SK-MEL-5 (cell line): ENCODE results near the gene RUBCN. TPM values are rescaled to one million over a fixed set of nuclear protein-coding genes. Genes with fewer than 3 reads are reported as not detected.

Source experiments
- DNase-seq: peaks from one replicate; pipeline ENCODE4 v3.0.0-alpha.2; 2016; ENCODE audit warnings: low read depth, low spot score
- in situ Hi-C: cut with HindIII; loops from 2 replicates; pipeline ENCODE4 v1.10.0; 2016; ENCODE audit warnings: low sequenced_read_pairs, high pct_unique_total_duplicates, low pct_unique_long_range_greater_than_20kb
- polyA plus RNA-seq, 2 experiments: library from polyadenylated mRNA; depleted of rRNA; stranded (reverse); fragments of >200 nt; gene quantifications; 2 replicates each; pipeline ENCODE4 v1.2.3, GENCODE V29; 2015
- total RNA-seq: library from RNA; depleted of rRNA; stranded (reverse); fragments of >200 nt; shearing (Covaris generic); gene quantifications from 2 replicates; pipeline ENCODE4 v1.2.3, GENCODE V29; 2014; rRNA removed

The RUBCN gene
- total RNA-seq = 24.6 and 27.1 TPM in 2 replicates
- 29.2 and 29.6 TPM in 2 replicates for polyA plus RNA-seq (2015; cell fraction: cytosol; rRNA removed)
- 38.9 and 60.3 TPM in 2 replicates for polyA plus RNA-seq (2015; cell fraction: nucleus; rRNA removed)

DNA sequence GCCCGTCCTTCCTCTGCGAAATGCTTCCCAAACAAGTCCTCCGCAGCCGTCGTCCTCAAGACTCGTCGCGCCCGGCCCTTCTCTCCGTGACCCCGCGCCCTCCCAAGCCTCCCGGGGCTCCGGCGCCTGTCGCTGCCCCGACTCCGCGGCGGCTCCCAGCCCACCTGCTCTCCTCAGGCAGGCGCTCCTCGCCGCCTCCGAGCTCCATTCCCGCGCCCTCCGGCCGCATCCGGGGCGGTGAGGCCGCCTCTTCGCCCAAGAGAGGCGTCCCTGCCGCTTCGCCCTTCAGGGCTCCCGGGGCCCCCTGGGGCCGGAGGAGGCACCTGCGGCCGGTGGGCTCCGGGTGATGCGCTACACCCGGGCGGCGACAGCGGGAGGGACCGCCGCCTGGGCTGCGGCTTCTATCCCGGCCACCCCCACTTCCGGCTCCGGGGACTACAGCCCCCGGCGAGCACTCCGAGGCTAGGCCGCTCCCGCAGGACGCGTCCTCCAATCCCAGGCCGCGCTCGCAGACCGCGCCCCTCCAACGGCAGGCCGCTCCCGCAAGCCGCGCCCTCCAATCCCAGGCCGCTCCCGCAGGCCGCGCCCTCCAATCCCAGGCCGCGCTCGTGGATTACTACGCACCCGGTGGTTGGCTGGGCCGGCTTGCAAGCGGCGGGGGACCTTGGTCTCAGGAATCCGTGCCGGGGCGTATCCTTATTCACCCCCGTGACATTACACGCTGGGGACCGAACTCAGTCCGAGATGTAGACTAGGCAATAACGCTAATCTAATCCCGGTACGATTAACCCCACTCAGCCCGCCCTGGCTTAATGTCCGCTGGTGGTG, at the start of gene RUBCN:
TSS of gene RUBCN (minus strand) at position 414 of the 828 bp plus-strand sequence. CDS start at position 229, 185 bp downstream.
- in situ Hi-C loops = no loop called here
- DNase-seq = peak; percentile 94

- DNase-seq = no peak
- in situ Hi-C loops = no loop called here
Observed at GRCh38 chr3:197784019-197784585, 47.4 kb upstream of the RUBCN start.

DNA sequence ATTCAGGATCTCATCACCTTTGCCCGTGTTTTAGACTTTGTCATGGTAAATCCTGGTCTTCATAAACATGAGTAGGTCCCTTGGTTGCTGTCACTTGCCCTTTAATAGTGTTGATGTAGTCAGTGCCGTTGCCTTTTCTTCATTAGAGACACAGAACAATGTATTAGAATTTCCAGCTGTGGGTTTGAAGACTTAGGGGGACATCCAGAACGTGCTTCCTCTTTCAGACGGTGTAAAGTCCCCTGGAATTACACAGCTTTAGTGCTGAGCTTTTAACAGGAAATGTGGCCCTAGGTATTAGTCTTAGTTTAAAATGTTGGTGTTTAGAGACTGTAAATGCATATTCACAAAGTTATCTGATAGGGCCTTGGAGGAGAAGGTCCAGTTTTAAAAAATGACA, 45.5 kb upstream of the RUBCN start:
- no peak for DNase-seq
- in situ Hi-C loops = no loop called here

DNA sequence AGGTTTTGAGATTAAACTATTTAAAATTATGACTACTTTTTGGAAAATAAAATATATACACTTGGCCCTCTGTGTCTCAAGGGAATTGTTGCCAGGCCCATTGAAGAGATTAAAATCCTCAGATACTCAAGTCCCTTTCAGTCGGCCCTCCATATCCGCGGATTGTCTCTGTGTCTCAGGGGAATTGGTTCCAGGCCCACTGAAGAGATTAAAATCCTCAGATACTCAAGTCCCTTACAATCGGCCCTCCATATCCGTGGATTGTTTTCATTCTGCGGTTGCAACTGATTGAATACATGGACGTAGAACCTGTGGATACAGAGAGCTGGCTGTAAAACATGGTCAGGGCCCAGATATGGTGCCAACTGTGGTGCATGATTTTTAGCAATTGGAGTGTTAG, 38.6 kb upstream of the RUBCN start:
- in situ Hi-C loops = no loop called here

GRCh38 chr3:197761784-197762183, 25.1 kb upstream of the RUBCN start:
- DNase-seq = no peak
- in situ Hi-C loops = no loop called here

More for the DNA sequence above, 38.6 kb upstream of the RUBCN start:
- DNase-seq = no peak

DNA sequence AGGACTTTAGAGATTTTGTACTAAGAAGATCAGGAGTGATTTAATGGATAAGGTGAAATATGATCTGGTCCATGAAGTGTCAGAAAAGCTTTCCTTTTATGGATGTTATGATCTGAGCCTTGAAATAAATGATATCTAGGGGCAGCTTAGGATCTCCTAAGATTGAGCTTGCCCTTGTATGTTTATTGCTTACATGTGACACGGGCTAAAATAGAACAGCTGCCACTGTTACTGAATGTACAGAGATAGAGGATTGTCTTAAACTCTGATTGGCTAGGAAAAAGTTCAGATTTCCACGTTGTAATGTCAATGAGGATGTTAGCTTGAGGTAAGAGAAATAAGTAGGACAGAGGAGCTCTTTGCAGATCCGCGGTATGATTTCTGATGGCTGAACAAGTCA, 21.8 kb upstream of the RUBCN start:
- in situ Hi-C loops = no loop called here
- no peak for DNase-seq

GRCh38 chr3:197756704-197757103, 20.0 kb upstream of the RUBCN start:
- no peak for DNase-seq
- in situ Hi-C loops = no loop called here

GRCh38 chr3:197753263-197753662, 16.6 kb upstream of the RUBCN start:
- no peak for DNase-seq
- in situ Hi-C loops = no loop called here

- in situ Hi-C loops = no loop called here
- no peak for DNase-seq
Observed at GRCh38 chr3:197752107-197752506, 15.4 kb upstream of the RUBCN start.

DNA sequence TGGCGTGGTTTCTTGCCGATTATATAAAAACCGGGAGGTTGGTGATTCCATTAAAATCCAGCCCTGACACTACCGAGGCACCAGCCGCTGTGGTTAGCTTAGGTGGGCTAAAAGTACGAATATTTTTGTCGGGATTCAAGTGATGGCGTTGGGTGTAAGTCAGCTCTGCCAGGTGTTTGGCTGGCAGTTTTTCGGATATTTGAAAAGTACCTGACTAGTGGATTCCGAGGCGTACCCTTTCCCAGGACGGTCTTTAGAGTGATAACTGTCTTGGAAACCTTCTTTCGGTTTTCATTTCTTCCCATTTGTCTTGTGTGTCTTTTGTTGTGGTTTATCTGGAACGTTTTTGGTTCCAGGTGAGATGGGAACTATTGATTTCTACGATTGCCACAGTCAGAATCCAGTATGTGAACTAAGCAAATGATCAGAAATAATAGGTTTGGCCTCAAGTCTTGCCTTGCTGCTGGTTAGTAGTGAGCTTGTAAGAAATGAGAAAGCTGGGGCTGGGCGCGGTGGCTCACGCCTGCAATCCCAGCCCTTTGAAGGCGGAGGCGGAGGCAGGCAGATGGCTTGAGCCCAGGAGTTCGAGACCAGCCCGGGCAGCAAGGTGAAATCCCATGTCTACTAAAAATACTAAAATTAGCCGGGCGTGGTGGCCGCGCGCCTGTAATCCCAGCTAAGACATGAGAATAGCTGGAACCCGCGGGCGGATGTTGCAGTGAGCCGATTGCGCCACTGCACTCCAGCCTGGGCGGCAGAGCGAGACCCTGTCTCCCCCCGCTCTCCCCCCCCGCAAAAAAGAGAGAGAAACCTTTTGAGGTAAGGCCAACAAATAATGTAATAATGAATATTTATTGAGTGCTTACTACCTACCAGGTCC, 14.4 kb upstream of the RUBCN start:
- in situ Hi-C loops = no loop called here
- peak; percentile 33 for DNase-seq

GRCh38 chr3:197750396-197750831, 13.7 kb upstream of the RUBCN start:
- in situ Hi-C loops = no loop called here
- DNase-seq = peak; percentile 57

DNA sequence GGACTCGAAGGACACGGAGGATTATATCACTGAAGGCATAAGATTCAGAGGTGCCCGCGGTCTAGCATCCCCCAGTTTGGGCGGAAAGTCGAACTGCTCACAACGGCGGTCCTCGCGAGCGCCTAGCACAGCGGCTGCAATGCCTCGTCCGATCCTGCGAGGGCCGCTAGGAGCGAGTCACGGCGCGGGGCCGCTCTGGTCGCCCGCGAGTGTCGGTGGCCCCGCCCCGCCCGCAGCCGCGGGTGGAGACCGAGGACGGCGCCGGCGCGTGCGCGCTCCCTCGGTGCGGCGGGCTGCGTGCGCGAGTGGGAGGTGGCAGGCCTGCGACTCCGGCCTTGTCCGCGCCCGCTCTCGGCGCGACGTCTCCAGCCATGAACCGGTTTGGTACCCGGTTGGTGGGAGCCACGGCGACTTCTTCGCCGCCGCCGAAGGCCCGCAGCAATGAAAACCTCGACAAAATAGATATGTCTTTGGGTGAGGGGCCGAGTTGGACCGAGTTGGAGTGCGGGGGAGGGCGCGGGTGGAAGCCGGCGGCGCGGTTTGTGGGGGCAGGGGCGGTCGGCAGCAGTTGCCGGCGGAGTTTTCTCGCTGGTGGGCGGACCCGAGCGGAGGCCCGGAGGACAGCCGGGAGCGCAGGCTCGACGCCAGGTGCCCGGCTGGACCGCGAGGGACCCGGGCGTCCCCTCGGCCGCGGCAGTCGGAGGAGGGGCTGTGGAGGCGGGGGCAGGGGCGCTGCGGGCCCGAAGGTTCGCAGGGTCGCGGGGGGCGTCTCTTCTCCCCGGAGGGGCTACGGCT, 13.1 kb upstream of the RUBCN start, which contains the start of gene FYTTD1:
TSS of gene FYTTD1 (plus strand) at position 283 of the 795 bp plus-strand sequence. CDS start at position 372, 89 bp downstream.
- in situ Hi-C loops = no loop called here

DNA sequence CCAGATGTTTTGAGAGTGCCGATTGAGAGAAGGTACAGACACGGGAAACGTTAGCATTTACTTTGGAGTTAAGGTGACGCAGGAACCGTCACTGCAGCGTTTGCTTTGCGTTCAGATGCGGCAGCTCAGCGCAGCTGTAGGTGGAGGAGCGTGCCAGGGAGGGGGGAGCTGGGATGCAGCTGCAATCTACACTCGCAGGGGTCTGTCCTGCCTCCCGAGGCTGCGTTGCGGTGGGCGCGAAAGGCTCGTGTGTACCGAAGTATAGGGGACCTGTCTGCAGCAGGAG, 12.6 kb upstream of the RUBCN start:
- peak; percentile 51 for DNase-seq
- in situ Hi-C loops = no loop called here

More for the DNA sequence above, 13.1 kb upstream of the RUBCN start, which contains the start of gene FYTTD1:
- DNase-seq = peak; percentile 81

DNA sequence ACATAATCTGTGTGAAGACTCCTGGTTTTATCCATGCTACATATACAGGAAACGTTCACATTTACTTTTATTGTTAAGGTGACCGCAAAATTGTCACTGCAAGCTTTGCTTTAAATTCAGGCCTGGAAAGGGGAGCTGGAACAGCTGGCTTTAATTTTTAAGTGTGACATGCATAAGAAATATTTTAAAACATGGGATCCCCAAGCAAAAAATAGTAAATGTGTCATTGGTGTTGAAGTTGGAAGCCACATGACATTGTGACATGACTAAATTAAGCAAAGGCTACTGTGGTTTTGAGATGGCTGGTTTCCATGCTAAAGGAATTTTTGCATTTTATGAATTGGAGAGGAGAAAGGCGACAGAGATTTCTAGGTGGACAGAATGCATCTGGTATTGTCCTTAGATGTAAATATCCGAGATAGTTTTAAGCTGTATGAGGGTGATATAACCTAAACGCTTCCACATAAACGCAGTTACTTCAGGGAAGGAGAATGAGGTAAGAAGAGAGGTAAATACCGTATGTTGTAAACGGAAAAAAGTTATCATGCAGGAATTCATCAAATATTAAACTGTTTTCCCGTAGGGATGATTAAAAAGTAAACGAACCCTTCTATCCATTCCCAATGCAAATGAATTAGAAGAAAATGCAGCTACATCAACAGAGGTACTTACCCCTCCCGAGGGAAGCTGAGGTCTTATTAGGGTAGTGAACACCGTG, 12.1 kb upstream of the RUBCN start:
- DNase-seq = no peak
- in situ Hi-C loops = no loop called here

GRCh38 chr3:197746801-197747237, 10.1 kb upstream of the RUBCN start:
- in situ Hi-C loops = no loop called here
- no peak for DNase-seq

- in situ Hi-C loops = no loop called here
- DNase-seq = no peak
Observed at GRCh38 chr3:197746209-197746608, 9.5 kb upstream of the RUBCN start.

DNA sequence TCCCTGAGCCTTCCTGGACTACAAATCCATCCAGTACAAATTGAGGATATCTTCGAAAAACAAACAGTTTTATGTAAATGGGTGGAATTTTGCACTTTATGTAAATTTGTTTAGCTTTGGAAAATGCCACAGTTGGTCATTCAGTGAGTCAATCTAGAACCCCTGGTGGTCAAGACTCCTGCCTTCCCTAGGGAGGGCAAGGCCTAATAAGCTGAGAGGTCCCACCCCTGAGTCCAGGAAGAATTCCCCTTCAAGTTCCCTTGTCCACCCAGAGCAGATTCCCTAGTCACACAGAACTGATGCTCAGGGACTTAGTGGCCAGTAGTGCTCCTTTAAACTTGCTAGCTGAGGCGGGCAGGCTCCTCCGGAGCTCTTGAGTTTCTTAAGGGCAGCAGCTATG, 6.1 kb upstream of the RUBCN start:
- in situ Hi-C loops = no loop called here

More for the DNA sequence above, 6.1 kb upstream of the RUBCN start:
- no peak for DNase-seq
